Ishikawa (cell line): ENCODE measurements around the gene SP4.

ENCODE experiments used
- CEBPB ChIP-seq: IDR thresholded peaks from 2 replicates; pipeline ENCODE4 v1.6.1; 2012
- EP300 ChIP-seq: IDR thresholded peaks from 2 replicates; pipeline ENCODE4 v1.6.1; 2012; ENCODE audit warnings: borderline replicate concordance
- FOXM1 ChIP-seq: IDR thresholded peaks from 2 replicates; pipeline ENCODE4 v1.6.1; 2012; ENCODE audit warnings: low read depth, borderline replicate concordance
- NFIC ChIP-seq: IDR thresholded peaks from 2 replicates; pipeline ENCODE4 v1.6.1; 2012
- RAD21 ChIP-seq: IDR thresholded peaks from 2 replicates; pipeline ENCODE4 v1.6.1; 2012; ENCODE audit warnings: low read depth
- TAF1 ChIP-seq: IDR thresholded peaks from 2 replicates; pipeline ENCODE4 v1.6.1; 2012; ENCODE audit warnings: low read depth, mild to moderate bottlenecking
- TEAD4 ChIP-seq: IDR thresholded peaks from 2 replicates; pipeline ENCODE4 v1.6.1; 2012
- YY1 ChIP-seq: IDR thresholded peaks from 2 replicates; pipeline ENCODE4 v1.6.1; 2012; ENCODE audit warnings: low read depth
- TF ChIP-seq, protein P1 (sequence below): IDR thresholded peaks from 2 replicates; pipeline ENCODE4 v1.6.1; 2012; ENCODE audit warnings: low read depth, mild to moderate bottlenecking

- TF ChIP-seq NFIC (no peak), TAF1 (no peak), EP300 (no peak), TEAD4 (no peak), CEBPB (no peak), RAD21 (no peak), FOXM1 (no peak), YY1 (no peak)
- TF ChIP-seq, protein P1, sequence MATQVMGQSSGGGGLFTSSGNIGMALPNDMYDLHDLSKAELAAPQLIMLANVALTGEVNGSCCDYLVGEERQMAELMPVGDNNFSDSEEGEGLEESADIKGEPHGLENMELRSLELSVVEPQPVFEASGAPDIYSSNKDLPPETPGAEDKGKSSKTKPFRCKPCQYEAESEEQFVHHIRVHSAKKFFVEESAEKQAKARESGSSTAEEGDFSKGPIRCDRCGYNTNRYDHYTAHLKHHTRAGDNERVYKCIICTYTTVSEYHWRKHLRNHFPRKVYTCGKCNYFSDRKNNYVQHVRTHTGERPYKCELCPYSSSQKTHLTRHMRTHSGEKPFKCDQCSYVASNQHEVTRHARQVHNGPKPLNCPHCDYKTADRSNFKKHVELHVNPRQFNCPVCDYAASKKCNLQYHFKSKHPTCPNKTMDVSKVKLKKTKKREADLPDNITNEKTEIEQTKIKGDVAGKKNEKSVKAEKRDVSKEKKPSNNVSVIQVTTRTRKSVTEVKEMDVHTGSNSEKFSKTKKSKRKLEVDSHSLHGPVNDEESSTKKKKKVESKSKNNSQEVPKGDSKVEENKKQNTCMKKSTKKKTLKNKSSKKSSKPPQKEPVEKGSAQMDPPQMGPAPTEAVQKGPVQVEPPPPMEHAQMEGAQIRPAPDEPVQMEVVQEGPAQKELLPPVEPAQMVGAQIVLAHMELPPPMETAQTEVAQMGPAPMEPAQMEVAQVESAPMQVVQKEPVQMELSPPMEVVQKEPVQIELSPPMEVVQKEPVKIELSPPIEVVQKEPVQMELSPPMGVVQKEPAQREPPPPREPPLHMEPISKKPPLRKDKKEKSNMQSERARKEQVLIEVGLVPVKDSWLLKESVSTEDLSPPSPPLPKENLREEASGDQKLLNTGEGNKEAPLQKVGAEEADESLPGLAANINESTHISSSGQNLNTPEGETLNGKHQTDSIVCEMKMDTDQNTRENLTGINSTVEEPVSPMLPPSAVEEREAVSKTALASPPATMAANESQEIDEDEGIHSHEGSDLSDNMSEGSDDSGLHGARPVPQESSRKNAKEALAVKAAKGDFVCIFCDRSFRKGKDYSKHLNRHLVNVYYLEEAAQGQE, result no peak
Measured at GRCh38 chr7:21547501-21547900, 119.6 kb downstream of the SP4 start.
